Right atrium auricular region (tissue), 2 donors: ENCODE results near the gene POU6F2. TPM values are rescaled to one million over a fixed set of nuclear protein-coding genes. Genes with fewer than 3 reads are reported as not detected.

Experiments used
- DNase-seq: peaks from one replicate; pipeline ENCODE4 v3.0.0-alpha.2; 2019; ENCODE audit warnings: low spot score
- H3K27ac ChIP-seq, 2 donors: fragments of 200-600 bp; sonication (generic); 1 replicate in 1 of 2; 2 replicates in 1 of 2; pipeline ENCODE4 v1.5.1; 2016 to 2019
- H3K27me3 ChIP-seq, 2 donors: fragments of 200-600 bp; sonication (generic); one replicate each; pipeline versions ENCODE4 v1.5.1 to v1.6.0; 2017 to 2019
- H3K36me3 ChIP-seq: fragments of 200-600 bp; sonication (generic); one replicate; pipeline ENCODE4 v1.5.1; 2016
- H3K4me1 ChIP-seq, 2 donors: fragments of 200-600 bp; sonication (generic); one replicate each; pipeline versions ENCODE4 v1.5.1 to v1.6.0; 2017 to 2019
- H3K4me3 ChIP-seq, 2 donors: fragments of 200-600 bp; sonication (generic); 1 replicate in 1 of 2; 2 replicates in 1 of 2; pipeline ENCODE4 v1.5.1; 2017 to 2019; ENCODE audit warnings: mild to moderate bottlenecking in 1 of 2, moderate library complexity in 1 of 2
- H3K9me3 ChIP-seq, 2 donors: fragments of 200-600 bp; sonication (generic); one replicate each; pipeline ENCODE4 v1.5.1; 2019
- CTCF ChIP-seq, 2 donors: fragments of 200-600 bp; sonication (generic); IDR thresholded peaks; one replicate each; pipeline ENCODE4 v1.5.1; 2019; ENCODE audit warnings: antibody characterized with exemption in 2 of 2
- total RNA-seq, 2 donors: library from RNA; depleted of rRNA; stranded (reverse); fragments of >200 nt; gene quantifications; one replicate each; pipeline ENCODE4 v1.1.0, GENCODE V29; 2016

POU6F2 gene
- total RNA-seq, 2 donors from 2014 or later = 0.85 to 1.5 TPM

GRCh38 chr7:39458061-39458745, 480.5 kb downstream of the POU6F2 start:
- Histone ChIP-seq H3K36me3 (no peaks in the 10 kb centered on the region), H3K27ac (no peak overlapping the region), H3K4me3 (peak overlapping the region in 1 of 2 donors; percentile 10)

DNA sequence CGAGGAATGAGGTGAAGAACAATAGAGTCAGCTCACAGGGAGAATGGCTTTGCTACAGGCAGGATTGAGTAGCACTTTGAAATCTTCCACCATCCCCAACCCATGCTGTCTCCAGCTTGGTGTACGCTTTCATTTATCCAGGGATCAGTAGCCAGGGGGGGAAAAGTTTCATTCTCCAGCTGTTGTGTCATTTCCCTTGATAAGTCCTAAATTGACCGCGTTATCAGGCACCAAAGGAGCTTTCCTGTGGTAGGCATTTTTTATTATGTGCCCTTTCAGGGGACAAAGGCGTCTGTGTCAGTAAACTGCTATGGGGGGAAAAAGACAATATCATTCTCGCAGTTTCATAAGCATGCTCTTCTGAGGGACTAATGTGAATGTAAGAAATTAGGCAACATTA, 481.9 kb downstream of the POU6F2 start:
- TF ChIP-seq CTCF (IDR thresholded peaks at IDR 0.05) = no peak
- Histone ChIP-seq H3K27ac (no peak overlapping the region), H3K36me3 (no peaks in the 10 kb centered on the region), H3K4me3 (no peak overlapping the region), H3K27me3 (no peaks in the 10 kb centered on the region), H3K4me1 (no peaks in the 10 kb centered on the region), H3K9me3 (no peaks in the 10 kb centered on the region)
- no peak for DNase-seq

More at GRCh38 chr7:39458061-39458745, 480.5 kb downstream of the POU6F2 start:
- TF ChIP-seq CTCF (IDR thresholded peaks at IDR 0.05) = no peak
- Histone ChIP-seq H3K9me3 (no peaks in the 10 kb centered on the region), H3K4me1 (no peaks in the 10 kb centered on the region), H3K27me3 (no peaks in the 10 kb centered on the region)
- no peak for DNase-seq

DNA sequence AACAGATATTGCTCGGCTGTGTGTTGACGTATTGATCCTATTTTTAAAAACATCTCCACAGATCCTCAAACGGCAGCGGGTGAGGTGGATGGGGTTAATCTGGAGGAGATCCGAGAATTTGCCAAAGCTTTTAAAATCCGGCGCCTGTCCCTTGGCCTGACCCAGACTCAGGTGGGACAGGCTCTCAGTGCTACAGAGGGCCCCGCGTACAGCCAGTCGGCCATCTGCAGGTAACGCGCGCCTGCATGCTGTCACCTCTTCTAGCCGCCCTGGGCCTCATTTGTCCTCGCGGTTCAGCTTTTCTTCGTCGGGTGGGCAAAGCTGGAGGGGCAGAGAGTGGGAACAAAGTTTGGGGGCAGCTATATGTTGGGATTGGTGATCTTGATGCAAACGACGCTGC, 482.8 kb downstream of the POU6F2 start:
- Histone ChIP-seq H3K4me1 (no peaks in the 10 kb centered on the region), H3K9me3 (no peaks in the 10 kb centered on the region), H3K36me3 (no peaks in the 10 kb centered on the region), H3K27ac (no peak overlapping the region), H3K27me3 (no peaks in the 10 kb centered on the region), H3K4me3 (no peak overlapping the region)
- DNase-seq = no peak
- TF ChIP-seq CTCF (IDR thresholded peaks at IDR 0.05) = no peak

DNA sequence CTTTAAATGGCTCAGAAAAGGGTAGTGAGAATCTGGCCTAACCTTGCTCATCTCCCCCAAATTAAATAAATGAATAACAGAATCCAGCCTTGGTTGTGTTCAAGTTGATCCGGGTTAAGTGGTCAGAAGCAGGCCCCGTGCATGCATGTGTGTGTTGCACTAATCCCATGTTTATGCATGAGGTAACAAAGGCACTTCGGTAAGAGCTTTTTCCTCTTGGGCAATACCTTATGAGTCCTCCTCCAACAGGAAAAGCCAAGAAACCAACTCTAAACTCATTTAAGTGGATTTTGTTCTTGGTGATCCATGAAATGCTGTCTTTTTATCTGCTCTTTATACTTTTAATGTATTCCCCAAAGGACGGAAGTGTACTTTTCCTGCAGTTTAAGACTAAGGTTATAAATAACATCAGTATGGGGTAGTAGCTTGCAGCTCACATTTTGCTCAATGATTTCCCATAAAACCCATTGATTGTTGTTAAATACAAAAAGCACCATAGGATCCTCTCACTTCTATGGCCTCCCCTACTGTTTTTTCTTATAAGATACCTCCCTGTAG, 483.6 kb downstream of the POU6F2 start:
- Histone ChIP-seq H3K4me1 (no peaks in the 10 kb centered on the region), H3K36me3 (no peaks in the 10 kb centered on the region), H3K27ac (no peak overlapping the region), H3K4me3 (no peak overlapping the region), H3K27me3 (no peaks in the 10 kb centered on the region), H3K9me3 (no peaks in the 10 kb centered on the region)
- DNase-seq = no peak
- no peak for TF ChIP-seq CTCF (IDR thresholded peaks at IDR 0.05)

DNA sequence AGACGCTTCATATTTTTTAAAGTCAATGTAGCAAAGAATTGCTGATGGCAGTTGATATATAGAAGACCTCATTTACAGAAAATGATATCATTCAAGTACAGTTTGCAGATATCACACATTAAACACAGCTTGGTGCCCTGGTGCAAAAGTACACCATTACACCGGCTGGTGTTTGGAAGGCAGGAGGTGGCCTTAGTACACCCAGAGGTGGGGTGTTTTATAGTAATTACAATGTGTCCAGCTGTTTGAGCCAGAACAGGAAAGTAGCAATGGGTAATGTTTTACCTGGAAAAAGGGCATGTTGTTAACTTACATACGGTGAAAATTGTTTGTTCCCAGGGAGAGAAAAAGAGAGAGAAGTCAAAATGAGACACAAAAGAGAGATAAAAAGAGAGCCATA, 485.5 kb downstream of the POU6F2 start:
- H3K27ac ChIP-seq = no peak overlapping the region
- no peak for DNase-seq
- no peak overlapping the region for H3K4me3 ChIP-seq
- no peak for TF ChIP-seq CTCF (IDR thresholded peaks at IDR 0.05)
- H3K9me3 ChIP-seq = no peaks in the 10 kb centered on the region
- H3K4me1 ChIP-seq = no peaks in the 10 kb centered on the region
- H3K36me3 ChIP-seq = no peaks in the 10 kb centered on the region
- H3K27me3 ChIP-seq = no peaks in the 10 kb centered on the region
